Endothelial cell of umbilical vein (primary cell): ENCODE results near the gene NEO1. TPM values are rescaled to one million over a fixed set of nuclear protein-coding genes. Genes with fewer than 3 reads are reported as not detected.

Experiments used
- BruUV-seq: library from RNA; stranded (reverse); fragments of 400-500 nt; replicated peaks from 2 replicates; lab custom pipeline; 2021; lab: Mats Ljungman, UMichigan
- CTCF ChIA-PET: fragments of 300-600, 350-600 bp; sonication (Branson Sonifier 250); formaldehyde crosslinking; loops from one replicate; lab custom pipeline; 2021; ENCODE audit warnings: antibody characterized with exemption, inconsistent platforms; lab: Charles Lee
- POLR2A ChIA-PET: fragments of 300-600, 350-600 bp; sonication (Branson Sonifier 250); formaldehyde crosslinking; loops from one replicate; lab custom pipeline; 2021; ENCODE audit warnings: antibody characterized with exemption, inconsistent platforms; lab: Charles Lee
- DNase-seq: peaks from one replicate; pipeline ENCODE4 v3.0.0-alpha.2; 2011; ENCODE audit warnings: low read depth, low spot score
- FAIRE-seq: peaks from 2 replicates; lab custom pipeline; 2011; peaks lifted over from hg19 to GRCh38; lab: Jason Lieb, UNC
- H2AFZ ChIP-seq: 2 replicates; pipeline ENCODE4 v1.6.0; 2012; ENCODE audit warnings: low read depth, low read length, control low read depth, inconsistent platforms
- H3K27ac ChIP-seq: 2 replicates; pipeline ENCODE4 v1.5.1; 2011; ENCODE audit warnings: low read depth, mild to moderate bottlenecking, control low read depth, low read length, moderate library complexity; ENCODE audit not compliant: insufficient read depth
- H3K27me3 ChIP-seq, 2 experiments: 2 replicates each; pipeline versions ENCODE4 v1.6.0 to v1.6.1; 2011; ENCODE audit warnings: low read length in 2 of 2, mixed read lengths in 1 of 2; ENCODE audit not compliant: control insufficient read depth in 2 of 2, insufficient read depth in 2 of 2
- H3K36me3 ChIP-seq, 2 experiments: 2 replicates in 1 of 2; 3 replicates in 1 of 2; pipeline ENCODE4 v1.5.1; 2011; ENCODE audit warnings: low read length in 2 of 2, mild to moderate bottlenecking in 1 of 2, moderate library complexity in 1 of 2; ENCODE audit not compliant: control insufficient read depth in 2 of 2, insufficient read depth in 2 of 2; ENCODE audit errors: extremely low read depth in 1 of 2
- H3K4me1 ChIP-seq: 3 replicates; pipeline ENCODE4 v1.5.1; 2011; ENCODE audit warnings: mild to moderate bottlenecking, low read length; ENCODE audit not compliant: control insufficient read depth, insufficient read depth; ENCODE audit errors: extremely low read depth
- H3K4me2 ChIP-seq: 2 replicates; pipeline ENCODE4 v1.6.1; 2011; ENCODE audit warnings: low read length, control low read depth, mixed read lengths; ENCODE audit not compliant: insufficient read depth
- H3K4me3 ChIP-seq, 3 experiments: fragments of 200-600 bp in 1 of 3; sonication (generic), shearing (Covaris generic) in 1 of 3; replicated peaks in 1 of 3; 2 replicates each; pipeline ENCODE4 v1.5.1; 2011 to 2016; ENCODE audit warnings: control low read depth in 3 of 3, low read length in 3 of 3, mild to moderate bottlenecking in 2 of 3, inconsistent platforms in 1 of 3, low read depth in 1 of 3, moderate library complexity in 1 of 3; ENCODE audit not compliant: insufficient read depth in 1 of 3
- H3K79me2 ChIP-seq: 2 replicates; pipeline ENCODE4 v1.6.0; 2012; ENCODE audit warnings: low read length, inconsistent platforms; ENCODE audit not compliant: control insufficient read depth, insufficient read depth
- H3K9ac ChIP-seq: replicated peaks from 2 replicates; pipeline ENCODE3; 2011; ENCODE audit warnings: low read length, control low read depth; ENCODE audit not compliant: insufficient read depth; ENCODE audit errors: extremely low read depth
- H3K9me1 ChIP-seq: replicated peaks from 3 replicates; pipeline ENCODE4 v1.6.0; 2011; ENCODE audit warnings: mild to moderate bottlenecking, low read length; ENCODE audit not compliant: control insufficient read depth, insufficient read depth; ENCODE audit errors: extremely low read depth
- H3K9me3 ChIP-seq: replicated peaks from 2 replicates; pipeline ENCODE4 v1.5.1; 2012; ENCODE audit warnings: low read length, inconsistent platforms; ENCODE audit not compliant: control insufficient read depth, insufficient read depth
- H4K20me1 ChIP-seq: replicated peaks from 2 replicates; pipeline ENCODE3; 2011; ENCODE audit warnings: mild to moderate bottlenecking, low read length; ENCODE audit not compliant: control insufficient read depth, insufficient read depth; ENCODE audit errors: extremely low read depth
- CTCF ChIP-seq, 2 donors: IDR thresholded peaks; 1 replicate in 1 of 2; 2 replicates in 1 of 2; pipeline ENCODE4 v1.5.1; 2011; ENCODE audit warnings: low read length in 2 of 2, mild to moderate bottlenecking in 2 of 2, moderate library complexity in 2 of 2, control low read depth in 1 of 2, inconsistent platforms in 1 of 2, low read depth in 1 of 2; ENCODE audit not compliant: insufficient read depth in 1 of 2; ENCODE audit errors: extremely low read depth in 1 of 2
- EZH2 ChIP-seq: IDR thresholded peaks from 2 replicates; pipeline ENCODE4 v1.6.1; 2012; ENCODE audit warnings: borderline replicate concordance, low read depth, mild to moderate bottlenecking, moderate library complexity, low read length, inconsistent platforms; ENCODE audit not compliant: severe bottlenecking
- FOS ChIP-seq: IDR thresholded peaks from 2 replicates; pipeline ENCODE4 v1.6.1; 2011; ENCODE audit warnings: mild to moderate bottlenecking, low read length, moderate library complexity, borderline replicate concordance; ENCODE audit not compliant: insufficient read depth
- GATA2 ChIP-seq: IDR thresholded peaks from 2 replicates; pipeline ENCODE4 v1.7.0; 2011; ENCODE audit warnings: low read depth, mild to moderate bottlenecking, moderate library complexity, mixed read lengths, low read length; ENCODE audit not compliant: insufficient read length, insufficient read depth
- JUN ChIP-seq: IDR thresholded peaks from 2 replicates; pipeline ENCODE4 v1.6.1; 2011; ENCODE audit warnings: borderline replicate concordance, low read depth; ENCODE audit not compliant: insufficient read length, insufficient read depth
- MAX ChIP-seq: IDR thresholded peaks from 2 replicates; pipeline ENCODE4 v1.6.1; 2011; ENCODE audit not compliant: insufficient read depth, insufficient read length
- MYC ChIP-seq: IDR thresholded peaks from one replicate; pipeline ENCODE4 v1.6.1; 2011; ENCODE audit warnings: mild to moderate bottlenecking, low read depth, low read length
- POLR2A ChIP-seq: IDR thresholded peaks from 2 replicates; pipeline ENCODE4 v1.6.1; 2012; ENCODE audit warnings: low read depth, mild to moderate bottlenecking, control low read depth, low read length
- POLR2AphosphoS5 ChIP-seq: IDR thresholded peaks from 2 replicates; pipeline ENCODE4 v1.6.1; 2012; ENCODE audit warnings: low read depth, mild to moderate bottlenecking, control low read depth, low read length, moderate library complexity; ENCODE audit not compliant: insufficient read depth
- dilution Hi-C: fragments of 300-500 bp; cut with MboI; formaldehyde crosslinking; loops from one replicate; pipeline ENCODE4 v1.15.0; 2019; ENCODE audit warnings: low sequenced_read_pairs; ENCODE audit not compliant: extremely low pct_ligation_motif_present
- intact Hi-C: fragments of 100-400 bp; cut with micrococcal nuclease; formaldehyde crosslinking; loops from one replicate; pipeline ENCODE4 v1.10.0; 2022
- polyA plus RNA-seq, 4 experiments: library from polyadenylated mRNA; depleted of rRNA in 3 of 4; stranded (reverse) in 3 of 4; unstranded in 1 of 4; fragments of >200 nt; gene quantifications; 2 replicates each; pipeline versions ENCODE4 v1.2.1 to v1.2.3, GENCODE V29; 2011 to 2012; ENCODE audit warnings: missing spikeins in 1 of 4
- total RNA-seq: library from RNA; stranded (reverse); gene quantifications from 2 replicates; pipeline ENCODE4 v1.2.3, GENCODE V29; 2021

The NEO1 gene
- total and polyA plus RNA-seq, 2 donors (not counting 3 experiments of a cell fraction or from before 2014, with no cell fraction given), result 0.12 to 0.35 TPM

- H3K9me1 ChIP-seq, result no peaks in the 10 kb centered on the region
- no peak overlapping the region for H3K27ac ChIP-seq
- H3K79me2 ChIP-seq, result no peaks in the 10 kb centered on the region
- no peaks in the 10 kb centered on the region for H3K4me1 ChIP-seq
- no peaks in the 10 kb centered on the region for H4K20me1 ChIP-seq
- dilution Hi-C loops (no loop called here), intact Hi-C loops (no loop called here)
- TF ChIP-seq POLR2AphosphoS5 (no peak), MYC (no peak), GATA2 (no peak), POLR2A (no peak), CTCF (IDR thresholded peaks at IDR 0.05; ENCODE audit: extremely low read depth in 1 of 2, insufficient read depth in 1 of 2, low read depth in 1 of 2, low read length in 2 of 2) (no peak), MAX (no peak), FOS (no peak), JUN (no peak), EZH2 (no peak)
- no peak overlapping the region for H3K9ac ChIP-seq
- FAIRE-seq (no peak), DNase-seq (no peak)
- H3K36me3 ChIP-seq, result no peaks in the 10 kb centered on the region
- H3K27me3 ChIP-seq, result peaks cover 0 to 2% of the 10 kb centered on the region in 2 experiments
- no peaks in the 10 kb centered on the region for H3K9me3 ChIP-seq
- POLR2A ChIA-PET, result no interaction called here
- no peak overlapping the region for H2AFZ ChIP-seq
- BruUV-seq, result no TSS peak
- H3K4me3 ChIP-seq, result no peak overlapping the region
- H3K4me2 ChIP-seq, result no peak overlapping the region
- CTCF ChIA-PET, result no interaction called here
These were observed 45.7 kb upstream of the NEO1 start for GRCh38 chr15:73006523-73006922.
